Measurements from ENCODE around the gene MED27.
"Not testable (repeated sequence)": the region's sequence is repeated elsewhere in the genome, so short reads cannot be mapped to it uniquely, and the experiment has no call there.

Gene MED27

GRCh38 chr9:131925677-131926177 is 153.9 kb downstream of the MED27 start:
- DNase-seq (ENCODE audit: low spot score in 2 of 2) (no peak), ATAC-seq (ENCODE audit: low read depth) (no peak)
- Mint-ChIP-seq H3K36me3 (peaks cover 10% of the 10 kb centered on the region), H3K4me3 (no peak overlapping the region), H3K9me3 (no peaks in the 10 kb centered on the region), H3K4me1 (no peaks in the 10 kb centered on the region), H3K27me3 (no peaks in the 10 kb centered on the region), H3K27ac (no peak overlapping the region)

DNA sequence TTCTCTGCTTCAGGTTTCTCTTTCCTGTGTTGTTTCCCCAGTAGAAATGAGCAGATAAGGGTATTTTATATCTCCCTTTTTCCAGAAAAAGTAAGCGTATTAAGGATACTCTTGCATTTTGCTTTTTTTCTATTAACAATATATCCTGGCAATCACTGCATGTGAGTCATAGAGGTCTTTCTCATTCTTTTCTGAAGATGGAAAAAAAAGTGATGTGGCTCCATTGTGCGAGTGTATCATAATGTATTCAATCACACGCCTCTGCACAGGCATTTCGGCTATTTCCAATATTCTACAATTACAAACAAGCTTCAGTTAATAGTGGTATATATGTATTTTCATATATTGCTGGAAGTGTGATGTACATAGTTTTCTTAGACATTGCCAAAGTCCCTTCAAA is 155.9 kb downstream of the MED27 start:
- Mint-ChIP-seq H3K36me3 (peaks cover 13% of the 10 kb centered on the region), H3K4me3 (no peak overlapping the region), H3K27me3 (no peaks in the 10 kb centered on the region), H3K4me1 (peaks cover 5% of the 10 kb centered on the region), H3K9me3 (no peaks in the 10 kb centered on the region), H3K27ac (no peak overlapping the region)
- ATAC-seq (ENCODE audit: low read depth) (no peak), DNase-seq (ENCODE audit: low spot score in 2 of 2) (no peak)

DNA sequence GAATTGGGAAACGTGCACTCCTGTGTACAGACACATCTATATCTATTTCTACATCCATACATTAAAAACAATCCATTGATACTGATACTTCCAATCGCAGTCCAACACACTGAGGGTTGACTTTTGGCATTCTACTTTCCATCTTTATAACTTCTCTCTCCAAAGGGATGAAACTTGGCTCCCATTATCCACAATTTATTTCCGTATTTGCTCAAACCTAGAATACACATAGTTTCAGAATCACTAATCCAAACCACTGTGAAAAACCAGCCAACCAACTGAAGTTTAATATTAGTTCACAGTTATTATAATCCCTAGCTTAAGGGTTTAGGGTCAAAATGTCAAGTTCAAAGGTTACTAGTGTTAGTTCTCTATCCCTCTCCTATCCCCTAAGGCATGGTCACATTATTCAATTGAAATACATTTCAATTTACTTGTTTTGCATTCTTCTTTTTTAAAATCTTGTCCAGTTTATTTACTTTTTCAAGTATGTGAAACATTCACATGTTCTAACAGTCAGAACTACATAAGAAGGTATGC is 156.5 kb downstream of the MED27 start:
- H3K27ac Mint-ChIP-seq, result no peak overlapping the region
- peaks cover 13% of the 10 kb centered on the region for H3K36me3 Mint-ChIP-seq
- no peaks in the 10 kb centered on the region for H3K9me3 Mint-ChIP-seq
- H3K4me1 Mint-ChIP-seq, result peaks cover 5% of the 10 kb centered on the region
- no peak for DNase-seq (ENCODE audit: low spot score in 2 of 2)
- H3K4me3 Mint-ChIP-seq, result no peak overlapping the region
- no peak for ATAC-seq (ENCODE audit: low read depth)
- H3K27me3 Mint-ChIP-seq, result no peaks in the 10 kb centered on the region

GRCh38 chr9:131921635-131922034 is 158.0 kb downstream of the MED27 start:
- ATAC-seq (ENCODE audit: low read depth); DNase-seq (ENCODE audit: low spot score in 2 of 2); H3K4me1 Mint-ChIP-seq; H3K9me3 Mint-ChIP-seq; H3K4me3 Mint-ChIP-seq; H3K27ac Mint-ChIP-seq; H3K27me3 Mint-ChIP-seq: not testable (repeated sequence)
- peaks cover 18% of the 10 kb centered on the region for H3K36me3 Mint-ChIP-seq

DNA sequence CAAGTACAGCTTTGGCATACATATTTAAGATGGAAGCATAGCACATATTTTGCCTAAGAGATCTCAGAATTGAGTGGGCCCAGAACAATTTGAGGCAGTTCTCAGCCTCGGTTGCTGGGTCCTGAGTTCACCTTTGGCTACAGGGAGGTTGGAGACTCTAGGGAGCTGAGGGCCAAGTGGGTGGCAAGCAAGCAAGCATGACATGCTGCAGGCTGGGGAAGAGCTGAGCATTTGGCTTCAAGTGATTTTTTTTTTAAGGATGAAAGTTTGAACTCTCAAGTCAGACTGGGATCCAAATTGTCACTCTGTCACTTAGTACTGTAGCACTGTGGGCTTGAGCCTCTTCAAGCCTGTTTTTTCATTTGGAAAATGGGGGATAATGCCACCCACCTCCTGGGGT is 160.5 kb downstream of the MED27 start:
- H3K36me3 Mint-ChIP-seq, result peaks cover 23% of the 10 kb centered on the region
- ATAC-seq (ENCODE audit: low read depth), result no peak
- no peaks in the 10 kb centered on the region for H3K27me3 Mint-ChIP-seq
- no peak for DNase-seq (ENCODE audit: low spot score in 2 of 2)
- no peaks in the 10 kb centered on the region for H3K9me3 Mint-ChIP-seq
- H3K4me3 Mint-ChIP-seq, result no peak overlapping the region
- H3K27ac Mint-ChIP-seq, result no peak overlapping the region
- H3K4me1 Mint-ChIP-seq, result peaks cover 13% of the 10 kb centered on the region

GRCh38 chr9:131918481-131918880 is 161.2 kb downstream of the MED27 start:
- no peak for ATAC-seq (ENCODE audit: low read depth)
- no peak overlapping the region for H3K4me3 Mint-ChIP-seq

DNA sequence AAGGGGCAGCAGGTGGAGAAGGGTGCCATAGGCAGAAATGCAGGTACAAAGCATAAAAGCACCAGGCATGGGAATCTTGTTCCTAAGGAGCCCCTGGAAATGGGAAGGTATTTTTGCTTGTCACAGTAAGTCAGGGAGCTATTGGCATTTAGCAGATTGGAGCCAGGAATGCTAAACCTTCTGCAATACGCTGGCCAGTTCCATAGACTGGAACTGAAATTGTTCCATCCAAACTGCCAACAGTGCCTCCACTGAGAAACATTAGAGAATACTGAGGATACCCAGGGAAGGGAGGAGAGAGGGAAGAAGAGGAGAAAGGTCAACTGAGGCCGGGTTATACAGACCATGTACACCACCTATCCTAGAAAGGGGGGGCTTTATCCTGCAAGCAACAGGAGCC is 162.7 kb downstream of the MED27 start:
- no peak for ATAC-seq (ENCODE audit: low read depth)
- H3K27ac Mint-ChIP-seq, result no peak overlapping the region

More at GRCh38 chr9:131918481-131918880, 161.2 kb downstream of the MED27 start:
- Mint-ChIP-seq H3K9me3 (no peaks in the 10 kb centered on the region), H3K36me3 (peaks cover 22% of the 10 kb centered on the region), H3K27me3 (no peaks in the 10 kb centered on the region), H3K4me1 (peaks cover 13% of the 10 kb centered on the region), H3K27ac (no peak overlapping the region)
- no peak for DNase-seq (ENCODE audit: low spot score in 2 of 2)

DNA sequence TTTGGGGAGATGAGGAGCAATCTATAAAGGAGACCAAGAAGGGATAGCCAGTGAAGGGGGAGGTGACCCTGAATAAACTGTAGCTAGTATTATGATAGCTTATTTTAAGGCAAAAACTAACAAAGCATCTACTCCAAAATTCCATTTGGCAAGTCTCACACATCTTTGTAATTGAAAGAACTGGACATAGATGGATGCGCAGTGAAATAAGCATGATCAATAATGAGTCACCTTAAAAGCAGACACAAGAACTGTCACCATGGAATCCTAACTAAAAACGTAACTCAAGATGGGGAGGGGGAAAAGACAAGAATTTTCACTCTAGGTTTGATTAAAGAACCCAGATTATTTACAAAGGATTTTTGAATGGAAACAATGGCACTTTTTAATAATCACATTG is 164.5 kb downstream of the MED27 start:
- Mint-ChIP-seq H3K4me3 (no peak overlapping the region), H3K4me1 (peaks cover 8% of the 10 kb centered on the region), H3K9me3 (no peaks in the 10 kb centered on the region), H3K36me3 (peaks cover 14% of the 10 kb centered on the region), H3K27me3 (no peaks in the 10 kb centered on the region), H3K27ac (no peak overlapping the region)
- DNase-seq (ENCODE audit: low spot score in 2 of 2) (no peak), ATAC-seq (ENCODE audit: low read depth) (no peak)

More for the DNA sequence above, 162.7 kb downstream of the MED27 start:
- H3K27me3 Mint-ChIP-seq, result no peaks in the 10 kb centered on the region
- H3K4me3 Mint-ChIP-seq, result no peak overlapping the region
- peaks cover 13% of the 10 kb centered on the region for H3K4me1 Mint-ChIP-seq
- DNase-seq (ENCODE audit: low spot score in 2 of 2), result no peak
- no peaks in the 10 kb centered on the region for H3K9me3 Mint-ChIP-seq
- peaks cover 19% of the 10 kb centered on the region for H3K36me3 Mint-ChIP-seq

DNA sequence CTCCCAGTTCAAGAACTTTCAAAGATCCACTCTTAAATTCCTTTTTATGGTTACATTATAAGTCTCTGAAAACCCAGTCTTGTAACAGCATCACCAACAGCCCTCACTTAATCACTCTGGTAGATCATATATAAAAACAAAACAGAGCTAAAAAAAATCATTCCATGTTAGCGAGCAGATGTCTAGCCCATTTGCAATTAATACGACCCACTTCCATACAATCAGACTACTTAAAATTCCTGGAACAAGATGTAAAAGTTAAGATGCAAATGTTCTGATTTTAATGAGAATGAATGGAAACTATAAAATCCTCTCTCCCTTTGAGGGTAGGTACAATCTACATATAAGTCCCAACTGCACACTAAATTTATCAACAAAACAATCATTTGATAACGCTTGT is 167.0 kb downstream of the MED27 start:
- H3K36me3 Mint-ChIP-seq, result peaks cover 15% of the 10 kb centered on the region
- ATAC-seq (ENCODE audit: low read depth) (no peak), DNase-seq (ENCODE audit: low spot score in 2 of 2) (no peak)
- H3K4me3 Mint-ChIP-seq, result no peak overlapping the region
- no peaks in the 10 kb centered on the region for H3K27me3 Mint-ChIP-seq
- no peak overlapping the region for H3K27ac Mint-ChIP-seq
- H3K9me3 Mint-ChIP-seq, result no peaks in the 10 kb centered on the region
- H3K4me1 Mint-ChIP-seq, result peaks cover 8% of the 10 kb centered on the region

DNA sequence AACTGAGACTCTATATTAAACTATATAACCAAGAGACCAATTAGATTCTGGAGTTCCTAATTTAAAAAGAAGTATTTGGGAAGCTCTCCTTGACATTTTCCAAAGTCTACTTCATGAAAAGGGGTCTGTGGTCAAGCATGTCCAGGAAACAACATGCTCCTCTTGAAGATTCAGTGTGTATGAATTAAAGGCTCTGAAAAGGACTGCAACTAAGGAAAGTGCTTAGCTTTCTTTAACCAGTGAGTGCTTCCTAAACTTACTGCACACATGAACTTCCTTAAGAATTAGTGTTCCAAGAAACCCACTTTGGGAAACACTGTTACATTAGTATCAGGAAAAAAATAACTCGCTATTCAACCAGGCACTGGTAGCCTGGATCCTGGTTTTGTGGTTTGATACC is 167.6 kb downstream of the MED27 start:
- H3K4me3 Mint-ChIP-seq, result no peak overlapping the region
- DNase-seq (ENCODE audit: low spot score in 2 of 2), result no peak
- peaks cover 4% of the 10 kb centered on the region for H3K4me1 Mint-ChIP-seq
- H3K27ac Mint-ChIP-seq, result no peak overlapping the region
- ATAC-seq (ENCODE audit: low read depth), result no peak
- H3K9me3 Mint-ChIP-seq, result no peaks in the 10 kb centered on the region
- H3K36me3 Mint-ChIP-seq, result peaks cover 11% of the 10 kb centered on the region
- H3K27me3 Mint-ChIP-seq, result no peaks in the 10 kb centered on the region

DNA sequence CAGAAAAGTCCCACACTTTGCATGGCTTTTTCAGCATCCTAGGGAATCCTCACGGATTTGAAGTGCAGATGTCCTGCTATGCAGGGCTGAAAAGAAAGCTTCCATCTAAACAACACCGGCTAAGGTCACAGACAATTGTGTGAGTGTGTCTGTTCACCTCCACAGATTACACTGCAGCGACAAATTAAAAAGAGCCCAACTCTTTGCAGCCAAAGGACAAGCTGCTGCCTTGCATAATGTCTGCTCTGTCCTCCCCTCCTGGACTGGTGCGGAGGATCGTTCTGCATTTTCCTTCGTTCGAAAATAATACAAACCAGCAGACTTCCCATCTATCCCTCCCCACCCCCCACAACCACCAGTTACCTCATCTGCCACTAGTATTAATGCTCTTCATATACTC is 169.1 kb downstream of the MED27 start:
- Mint-ChIP-seq H3K36me3 (peaks cover 12% of the 10 kb centered on the region), H3K4me1 (peaks cover 4% of the 10 kb centered on the region), H3K27ac (no peak overlapping the region), H3K4me3 (no peak overlapping the region), H3K27me3 (no peaks in the 10 kb centered on the region), H3K9me3 (no peaks in the 10 kb centered on the region)
- ATAC-seq (ENCODE audit: low read depth), result no peak
- DNase-seq (ENCODE audit: low spot score in 2 of 2), result no peak

GRCh38 chr9:131905144-131905543 is 174.5 kb downstream of the MED27 start:
- no peak overlapping the region for H3K27ac Mint-ChIP-seq
- no peaks in the 10 kb centered on the region for H3K27me3 Mint-ChIP-seq
- no peak overlapping the region for H3K4me3 Mint-ChIP-seq
- no peaks in the 10 kb centered on the region for H3K9me3 Mint-ChIP-seq
- no peaks in the 10 kb centered on the region for H3K4me1 Mint-ChIP-seq
- no peak for DNase-seq (ENCODE audit: low spot score in 2 of 2)
- ATAC-seq (ENCODE audit: low read depth), result no peak
- H3K36me3 Mint-ChIP-seq, result peaks cover 14% of the 10 kb centered on the region

GRCh38 chr9:131899296-131900228 is 180.1 kb downstream of the MED27 start:
- no peaks in the 10 kb centered on the region for H3K9me3 Mint-ChIP-seq
- no peaks in the 10 kb centered on the region for H3K4me1 Mint-ChIP-seq
- no peak for DNase-seq (ENCODE audit: low spot score in 2 of 2)
- no peaks in the 10 kb centered on the region for H3K27me3 Mint-ChIP-seq
- H3K36me3 Mint-ChIP-seq, result peaks cover 10% of the 10 kb centered on the region
- no peak overlapping the region for H3K27ac Mint-ChIP-seq
- ATAC-seq (ENCODE audit: low read depth), result no peak
- H3K4me3 Mint-ChIP-seq, result no peak overlapping the region

DNA sequence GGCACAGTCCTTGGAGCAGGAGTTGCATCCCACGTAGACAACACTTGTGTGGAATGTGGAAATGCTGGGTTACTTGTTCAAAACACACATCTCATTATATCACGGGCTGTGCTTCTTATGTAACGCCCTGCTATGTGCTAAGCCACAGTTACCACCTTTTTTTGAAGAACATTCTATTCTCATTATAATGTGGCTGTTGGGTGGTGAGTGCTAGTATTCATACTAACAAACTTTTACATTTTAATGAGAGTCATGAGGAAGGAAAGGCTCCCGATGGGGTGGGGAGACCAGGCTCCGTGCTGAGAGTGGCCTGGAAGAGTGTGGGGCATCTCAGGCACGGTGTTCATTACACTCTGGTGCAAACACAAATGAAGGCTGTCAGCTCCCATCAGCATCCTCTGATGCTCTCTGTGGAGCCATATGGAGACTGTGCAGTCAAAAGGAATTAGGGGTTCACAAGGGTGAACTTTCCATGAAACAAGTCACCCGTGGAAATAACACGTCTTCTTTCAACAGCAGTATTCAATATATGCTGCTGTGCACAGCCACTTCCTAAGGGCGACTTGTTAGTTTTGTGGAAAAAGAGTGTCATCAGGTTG is 186.7 kb downstream of the MED27 start:
- no peak for ATAC-seq (ENCODE audit: low read depth)
- H3K27ac Mint-ChIP-seq, result no peak overlapping the region
- no peaks in the 10 kb centered on the region for H3K4me1 Mint-ChIP-seq
- DNase-seq (ENCODE audit: low spot score in 2 of 2), result no peak
- no peaks in the 10 kb centered on the region for H3K27me3 Mint-ChIP-seq
- no peak overlapping the region for H3K4me3 Mint-ChIP-seq
- peaks cover 16% of the 10 kb centered on the region for H3K36me3 Mint-ChIP-seq
- H3K9me3 Mint-ChIP-seq, result no peaks in the 10 kb centered on the region

Data from memory B cell (primary cell).